ENCODE results near the gene C17orf113. TPM values are rescaled to one million over a fixed set of nuclear protein-coding genes. Genes with fewer than 3 reads are reported as not detected.

The C17orf113 gene
- total RNA-seq, 4 donors from 2014 or later = 1.2 to 2.9 (median 2.1) TPM

- no peak overlapping the region for H3K4me3 ChIP-seq
- no peak overlapping the region for H3K27ac ChIP-seq
- H3K36me3 ChIP-seq = no peaks in the 10 kb centered on the region
- no peak for DNase-seq (ENCODE audit: low spot score in 2 of 2)
- H3K4me1 ChIP-seq = no peaks in the 10 kb centered on the region
- peaks cover 0 to 5% of the 10 kb centered on the region in 2 donors for H3K27me3 ChIP-seq
- no peak for TF ChIP-seq POLR2A (IDR thresholded peaks at IDR 0.05)
- no peak for TF ChIP-seq CTCF (IDR thresholded peaks at IDR 0.05)
- no peak for TF ChIP-seq EP300 (IDR thresholded peaks at IDR 0.05)
- H3K9me3 ChIP-seq = no peaks in the 10 kb centered on the region
- 67 to 70% methylated on average over 8 of the region's 8 CpGs for WGBS, 2 donors
These were observed 28.1 kb upstream of the C17orf113 start for GRCh38 chr17:42078396-42079043.

GRCh38 chr17:42077755-42078154, 27.4 kb upstream of the C17orf113 start:
- 75 to 87% methylated on average over 5 of the region's 5 CpGs for WGBS, 2 donors
- H3K27ac ChIP-seq = no peak overlapping the region
- no peaks in the 10 kb centered on the region for H3K9me3 ChIP-seq
- peaks cover 0 to 2% (median under 1%) of the 10 kb centered on the region in 4 donors for H3K4me1 ChIP-seq
- H3K36me3 ChIP-seq = no peaks in the 10 kb centered on the region
- no peak overlapping the region for H3K4me3 ChIP-seq
- no peak for DNase-seq (ENCODE audit: low spot score in 2 of 2)
- H3K27me3 ChIP-seq = peaks cover 0 to 12% of the 10 kb centered on the region in 2 donors
- TF ChIP-seq EP300 (IDR thresholded peaks at IDR 0.05) (no peak), POLR2A (IDR thresholded peaks at IDR 0.05) (no peak), CTCF (IDR thresholded peaks at IDR 0.05) (no peak)

GRCh38 chr17:42076797-42077559, 26.6 kb upstream of the C17orf113 start:
- 82 to 83% methylated on average over 4 of the region's 4 CpGs for WGBS, 2 donors
- Histone ChIP-seq H3K27me3 (peaks cover 0 to 20% of the 10 kb centered on the region in 2 donors), H3K4me1 (peaks cover 0 to 9% (median 4%) of the 10 kb centered on the region in 4 donors), H3K27ac (no peak overlapping the region), H3K36me3 (no peaks in the 10 kb centered on the region), H3K4me3 (no peak overlapping the region), H3K9me3 (no peaks in the 10 kb centered on the region)
- TF ChIP-seq POLR2A (IDR thresholded peaks at IDR 0.05) (no peak), CTCF (IDR thresholded peaks at IDR 0.05) (no peak), EP300 (IDR thresholded peaks at IDR 0.05) (no peak)
- DNase-seq (ENCODE audit: low spot score in 2 of 2) = no peak

- H3K27ac ChIP-seq = no peak overlapping the region
- H3K27me3 ChIP-seq = peaks cover 0 to 32% of the 10 kb centered on the region in 2 donors
- no peak for DNase-seq (ENCODE audit: low spot score in 2 of 2)
- H3K36me3 ChIP-seq = no peaks in the 10 kb centered on the region
- H3K9me3 ChIP-seq = no peaks in the 10 kb centered on the region
- WGBS, 2 donors = 75 to 81% methylated on average over 6 of the region's 6 CpGs
- H3K4me3 ChIP-seq = no peak overlapping the region
- H3K4me1 ChIP-seq = peaks cover 0 to 13% (median 5%) of the 10 kb centered on the region in 4 donors
- no peak for TF ChIP-seq EP300 (IDR thresholded peaks at IDR 0.05)
- no peak for TF ChIP-seq POLR2A (IDR thresholded peaks at IDR 0.05)
- no peak for TF ChIP-seq CTCF (IDR thresholded peaks at IDR 0.05)
These were observed 25.4 kb upstream of the C17orf113 start for GRCh38 chr17:42075789-42076188.
